ENCODE measurements around the gene NR5A1. TPM values are rescaled to one million over a fixed set of nuclear protein-coding genes. Genes with fewer than 3 reads are reported as not detected.

The NR5A1 gene
- total and polyA plus RNA-seq, 2 of the 13 experiments (the other 11 are each of a cell fraction or from before 2014, with no cell fraction given): 28.9 to 44.7 TPM

- TF ChIP-seq ZBTB4 (CRISPR knock-in tag; IDR thresholded peaks at IDR 0.05; ENCODE audit: borderline replicate concordance) (no peak), KDM3A (CRISPR knock-in tag; IDR thresholded peaks at IDR 0.05; ENCODE audit: low read depth) (no peak), NFE2L2 (IDR thresholded peaks at IDR 0.05; ENCODE audit: low read length) (no peak), PAXIP1 (CRISPR knock-in tag; conservative IDR thresholded peaks at IDR 0.05) (no peak), TEF (CRISPR knock-in tag; IDR thresholded peaks at IDR 0.05) (no peak), SPEN (CRISPR knock-in tag; IDR thresholded peaks at IDR 0.05; ENCODE audit: low read depth) (no peak), EP300 (IDR thresholded peaks at IDR 0.05; ENCODE audit: low read depth in 2 of 2, low read length in 2 of 2) (no peak), EP300 (CRISPR knock-in tag; IDR thresholded peaks at IDR 0.05; ENCODE audit: borderline replicate concordance) (no peak), ZMAT3 (CRISPR knock-in tag; conservative IDR thresholded peaks at IDR 0.05) (no peak), SMYD3 (CRISPR knock-in tag; IDR thresholded peaks at IDR 0.05) (no peak), NFRKB (IDR thresholded peaks at IDR 0.05) (no peak), NFATC3 (CRISPR knock-in tag; IDR thresholded peaks at IDR 0.05) (no peak), FOXJ3 (CRISPR knock-in tag; IDR thresholded peaks at IDR 0.05; ENCODE audit: borderline replicate concordance) (no peak), ZBTB14 (CRISPR knock-in tag; IDR thresholded peaks at IDR 0.05) (no peak), KLF12 (CRISPR knock-in tag; IDR thresholded peaks at IDR 0.05; ENCODE audit: borderline replicate concordance) (no peak), TCF7 (IDR thresholded peaks at IDR 0.05; ENCODE audit: low read depth) (no peak), TEAD3 (CRISPR knock-in tag; optimal IDR thresholded peaks at IDR 0.05; ENCODE audit: borderline replicate concordance) (peak; percentile 22), EZH2 (conservative IDR thresholded peaks at IDR 0.05; ENCODE audit: low read depth, low read length) (no peak), ZNF878 (CRISPR knock-in tag; IDR thresholded peaks at IDR 0.05) (no peak), SETDB1 (CRISPR knock-in tag; IDR thresholded peaks at IDR 0.05; ENCODE audit: borderline replicate concordance) (no peak), ZNF569 (CRISPR knock-in tag; IDR thresholded peaks at IDR 0.05; ENCODE audit: borderline replicate concordance) (no peak), FOXO1 (CRISPR knock-in tag; IDR thresholded peaks at IDR 0.05) (0 out of 2 replicates have a peak, but pooled peaks have one; percentile 8)
These were observed 44.5 kb upstream of the NR5A1 start (continued) for GRCh38 chr9:124551472-124552272.
